ENCODE data around the gene FADS1.

GRCh38 chr11:61774411-61774810 lies 42.4 kb downstream of the FADS1 start:
- TF ChIP-seq CTCF (CRISPR knock-in tag; IDR thresholded peaks at IDR 0.05) (no peak), CREM (IDR thresholded peaks at IDR 0.05) (no peak), CREM (CRISPR knock-in tag; IDR thresholded peaks at IDR 0.05) (no peak), ZNF563 (CRISPR knock-in tag; IDR thresholded peaks at IDR 0.05) (no peak), PCBP2 (optimal IDR thresholded peaks at IDR 0.05; ENCODE audit: low read depth, low read length, poor library complexity, severe bottlenecking) (no peak), PRDM10 (CRISPR knock-in tag; IDR thresholded peaks at IDR 0.05; ENCODE audit: low read depth) (no peak), HMG20B (CRISPR knock-in tag; conservative IDR thresholded peaks at IDR 0.05) (no peak), MIER2 (CRISPR knock-in tag; IDR thresholded peaks at IDR 0.05) (no peak), POLR2AphosphoS5 (IDR thresholded peaks at IDR 0.05; ENCODE audit: low read depth, low read length) (no peak), RAD21 (CRISPR knock-in tag; IDR thresholded peaks at IDR 0.05) (no peak), ZNF547 (CRISPR knock-in tag; IDR thresholded peaks at IDR 0.05) (no peak), MAFK (conservative IDR thresholded peaks at IDR 0.05 in 1 of 2, IDR thresholded peaks at IDR 0.05 in 1 of 2; ENCODE audit: low read length in 2 of 2) (no peak)
- TF ChIP-seq, protein P1, sequence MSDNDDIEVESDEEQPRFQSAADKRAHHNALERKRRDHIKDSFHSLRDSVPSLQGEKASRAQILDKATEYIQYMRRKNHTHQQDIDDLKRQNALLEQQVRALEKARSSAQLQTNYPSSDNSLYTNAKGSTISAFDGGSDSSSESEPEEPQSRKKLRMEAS (IDR thresholded peaks at IDR 0.05), result no peak

Data from HepG2 (cell line).